Measurements from ENCODE around the gene PTX3.

PTX3 gene

GRCh38 chr3:157393113-157393512 is 43.5 kb upstream of the PTX3 start:
- H3K4me3 ChIP-seq (ENCODE audit: low read depth, low read length) = no peak overlapping the region
- no peaks in the 10 kb centered on the region for H3K27me3 ChIP-seq
- DNase-seq = no peak
- H3K4me1 ChIP-seq = no peaks in the 10 kb centered on the region
- TF ChIP-seq CTCF (IDR thresholded peaks at IDR 0.05; ENCODE audit: low read depth, low read length) = no peak
- H3K36me3 ChIP-seq = no peaks in the 10 kb centered on the region
- H3K9me3 ChIP-seq = no peaks in the 10 kb centered on the region

- TF ChIP-seq CTCF (IDR thresholded peaks at IDR 0.05; ENCODE audit: low read depth, low read length) = no peak
- H3K4me3 ChIP-seq (ENCODE audit: low read depth, low read length) = no peak overlapping the region
- H3K4me1 ChIP-seq = no peaks in the 10 kb centered on the region
- no peaks in the 10 kb centered on the region; the same call in 1 of the 2 replicates for H3K27me3 ChIP-seq
- no peaks in the 10 kb centered on the region for H3K9me3 ChIP-seq
- H3K36me3 ChIP-seq = no peaks in the 10 kb centered on the region
- DNase-seq = no peak
These were observed 42.2 kb upstream of the PTX3 start for GRCh38 chr3:157394411-157394810.

GRCh38 chr3:157398598-157398997 is 38.1 kb upstream of the PTX3 start:
- DNase-seq = no peak
- Histone ChIP-seq H3K27me3 (peaks cover 1% of the 10 kb centered on the region; the same call in 1 of the 2 replicates), H3K36me3 (no peaks in the 10 kb centered on the region), H3K9me3 (no peaks in the 10 kb centered on the region), H3K4me3 (ENCODE audit: low read depth, low read length) (no peak overlapping the region), H3K4me1 (no peaks in the 10 kb centered on the region)
- no peak for TF ChIP-seq CTCF (IDR thresholded peaks at IDR 0.05; ENCODE audit: low read depth, low read length)

- no peak for TF ChIP-seq CTCF (IDR thresholded peaks at IDR 0.05; ENCODE audit: low read depth, low read length)
- no peak for DNase-seq
- H3K27me3 ChIP-seq = 0 out of 2 replicates have a peak, but pooled peaks cover 3% of the 10 kb centered on the region
- no peaks in the 10 kb centered on the region for H3K9me3 ChIP-seq
- H3K4me3 ChIP-seq (ENCODE audit: low read depth, low read length) = no peak overlapping the region
- H3K36me3 ChIP-seq = no peaks in the 10 kb centered on the region
- no peaks in the 10 kb centered on the region for H3K4me1 ChIP-seq
These were observed 32.3 kb upstream of the PTX3 start for GRCh38 chr3:157404381-157404780.

GRCh38 chr3:157405457-157405856 is 31.2 kb upstream of the PTX3 start:
- TF ChIP-seq CTCF (IDR thresholded peaks at IDR 0.05; ENCODE audit: low read depth, low read length) = no peak
- H3K36me3 ChIP-seq = no peaks in the 10 kb centered on the region
- no peaks in the 10 kb centered on the region for H3K4me1 ChIP-seq
- 0 out of 2 replicates have a peak, but pooled peaks cover 3% of the 10 kb centered on the region for H3K27me3 ChIP-seq
- H3K4me3 ChIP-seq (ENCODE audit: low read depth, low read length) = no peak overlapping the region
- no peak for DNase-seq
- no peaks in the 10 kb centered on the region for H3K9me3 ChIP-seq

GRCh38 chr3:157406394-157406793 is 30.3 kb upstream of the PTX3 start:
- Histone ChIP-seq H3K4me1 (no peaks in the 10 kb centered on the region), H3K36me3 (no peaks in the 10 kb centered on the region), H3K4me3 (ENCODE audit: low read depth, low read length) (no peak overlapping the region), H3K27me3 (0 out of 2 replicates have a peak, but pooled peaks cover 3% of the 10 kb centered on the region), H3K9me3 (no peaks in the 10 kb centered on the region)
- no peak for TF ChIP-seq CTCF (IDR thresholded peaks at IDR 0.05; ENCODE audit: low read depth, low read length)
- no peak for DNase-seq

Measured in BE2C (cell line).